Pulmonary artery endothelial cell (primary cell): ENCODE results near the gene OR5B2. TPM values are rescaled to one million over a fixed set of nuclear protein-coding genes. Genes with fewer than 3 reads are reported as not detected.

Experiments used
- total RNA-seq: library from RNA; depleted of rRNA; stranded (reverse); fragments of >200 nt; gene quantifications from 2 replicates; pipeline ENCODE4 v1.2.3, GENCODE V29; 2014

OR5B2 gene
- total RNA-seq, 1 donor from 2014 or later, result not detected

Other genes starting within 250 kb of the OR5B2 start
- not detected in 2 replicates for gene OR9Q2, start 239.1 kb downstream of the OR5B2 start, total RNA-seq
- gene OR1S2, start 224.0 kb downstream of the OR5B2 start, total RNA-seq, result not detected in 2 replicates
- not detected in 2 replicates for gene OR1S1, start 215.4 kb downstream of the OR5B2 start, total RNA-seq
- not detected in 2 replicates for gene OR10Q1, start 199.2 kb downstream of the OR5B2 start, total RNA-seq
- gene OR10W1, start 159.9 kb downstream of the OR5B2 start, total RNA-seq, result not detected in 2 replicates
- not detected in 2 replicates for gene OR5B17, start 69.1 kb downstream of the OR5B2 start, total RNA-seq
- not detected in 2 replicates for gene OR5B3, start 21.2 kb downstream of the OR5B2 start, total RNA-seq
- not detected in 2 replicates for gene OR5B12, start 14.1 kb upstream of the OR5B2 start, total RNA-seq
- gene OR5B21, start 80.0 kb upstream of the OR5B2 start, total RNA-seq, result not detected in 2 replicates
- gene LPXN, start 147.7 kb upstream of the OR5B2 start, total RNA-seq, result 4.0 and 6.0 TPM in 2 replicates
- gene ZFP91, start 150.9 kb upstream of the OR5B2 start, total RNA-seq, result 56.0 and 63.4 TPM in 2 replicates
- 1.6 and 2.2 TPM in 2 replicates for gene CNTF, start 194.5 kb upstream of the OR5B2 start, total RNA-seq